Bronchial epithelial cell (primary cell): ENCODE measurements around the gene SF3A2. TPM values are rescaled to one million over a fixed set of nuclear protein-coding genes. Genes with fewer than 3 reads are reported as not detected.

ENCODE experiments used
- DNase-seq: peaks from one replicate; pipeline ENCODE4 v3.0.0-alpha.2; 2010; ENCODE audit warnings: low read depth
- FAIRE-seq: peaks from 2 replicates; lab custom pipeline; 2011; peaks lifted over from hg19 to GRCh38; lab: Jason Lieb, UNC
- H3K27me3 ChIP-seq: 2 replicates; pipeline ENCODE4 v1.5.1; 2011; ENCODE audit warnings: low read length; ENCODE audit not compliant: control insufficient read depth, insufficient read depth
- H3K36me3 ChIP-seq: 2 replicates; pipeline ENCODE4 v1.5.1; 2011; ENCODE audit warnings: low read length; ENCODE audit not compliant: control insufficient read depth, insufficient read depth
- H3K4me3 ChIP-seq: 2 replicates; pipeline ENCODE4 v1.5.1; 2011; ENCODE audit warnings: mild to moderate bottlenecking, low read depth, low read length, control low read depth
- total RNA-seq: library from RNA; depleted of rRNA; stranded (reverse); fragments of >200 nt; gene quantifications from 2 replicates; pipeline ENCODE4 v1.2.1, GENCODE V29; 2014
- TF ChIP-seq, protein P1 (sequence below): IDR thresholded peaks from 2 replicates; pipeline ENCODE4 v1.5.1; 2011; ENCODE audit warnings: mild to moderate bottlenecking, moderate library complexity, low read length, control low read depth, inconsistent platforms; ENCODE audit not compliant: insufficient read depth, severe bottlenecking

The SF3A2 gene
- total RNA-seq, 1 donor from 2014 or later = 24.2 TPM

GRCh38 chr19:2274185-2274711 lies 37.6 kb downstream of the SF3A2 start:
- Histone ChIP-seq H3K4me3 (no peak overlapping the region), H3K36me3 (peaks cover 17% of the 10 kb centered on the region), H3K27me3 (no peaks in the 10 kb centered on the region)
- TF ChIP-seq, protein P1, sequence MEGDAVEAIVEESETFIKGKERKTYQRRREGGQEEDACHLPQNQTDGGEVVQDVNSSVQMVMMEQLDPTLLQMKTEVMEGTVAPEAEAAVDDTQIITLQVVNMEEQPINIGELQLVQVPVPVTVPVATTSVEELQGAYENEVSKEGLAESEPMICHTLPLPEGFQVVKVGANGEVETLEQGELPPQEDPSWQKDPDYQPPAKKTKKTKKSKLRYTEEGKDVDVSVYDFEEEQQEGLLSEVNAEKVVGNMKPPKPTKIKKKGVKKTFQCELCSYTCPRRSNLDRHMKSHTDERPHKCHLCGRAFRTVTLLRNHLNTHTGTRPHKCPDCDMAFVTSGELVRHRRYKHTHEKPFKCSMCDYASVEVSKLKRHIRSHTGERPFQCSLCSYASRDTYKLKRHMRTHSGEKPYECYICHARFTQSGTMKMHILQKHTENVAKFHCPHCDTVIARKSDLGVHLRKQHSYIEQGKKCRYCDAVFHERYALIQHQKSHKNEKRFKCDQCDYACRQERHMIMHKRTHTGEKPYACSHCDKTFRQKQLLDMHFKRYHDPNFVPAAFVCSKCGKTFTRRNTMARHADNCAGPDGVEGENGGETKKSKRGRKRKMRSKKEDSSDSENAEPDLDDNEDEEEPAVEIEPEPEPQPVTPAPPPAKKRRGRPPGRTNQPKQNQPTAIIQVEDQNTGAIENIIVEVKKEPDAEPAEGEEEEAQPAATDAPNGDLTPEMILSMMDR = no peak
- DNase-seq (no peak), FAIRE-seq (no peak)

- DNase-seq = peak; percentile 21
- no peak for FAIRE-seq
- Histone ChIP-seq H3K27me3 (no peaks in the 10 kb centered on the region), H3K4me3 (no peak overlapping the region), H3K36me3 (peaks cover 17% of the 10 kb centered on the region)
- TF ChIP-seq, protein P1 = peak; percentile 72
Measured at GRCh38 chr19:2274931-2275535, 38.4 kb downstream of the SF3A2 start.

GRCh38 chr19:2275588-2276428 lies 39.2 kb downstream of the SF3A2 start:
- H3K36me3 ChIP-seq = peaks cover 17% of the 10 kb centered on the region
- DNase-seq (no peak), FAIRE-seq (no peak)
- TF ChIP-seq, protein P1 = no peak
- H3K4me3 ChIP-seq = no peak overlapping the region
- no peaks in the 10 kb centered on the region for H3K27me3 ChIP-seq

DNA sequence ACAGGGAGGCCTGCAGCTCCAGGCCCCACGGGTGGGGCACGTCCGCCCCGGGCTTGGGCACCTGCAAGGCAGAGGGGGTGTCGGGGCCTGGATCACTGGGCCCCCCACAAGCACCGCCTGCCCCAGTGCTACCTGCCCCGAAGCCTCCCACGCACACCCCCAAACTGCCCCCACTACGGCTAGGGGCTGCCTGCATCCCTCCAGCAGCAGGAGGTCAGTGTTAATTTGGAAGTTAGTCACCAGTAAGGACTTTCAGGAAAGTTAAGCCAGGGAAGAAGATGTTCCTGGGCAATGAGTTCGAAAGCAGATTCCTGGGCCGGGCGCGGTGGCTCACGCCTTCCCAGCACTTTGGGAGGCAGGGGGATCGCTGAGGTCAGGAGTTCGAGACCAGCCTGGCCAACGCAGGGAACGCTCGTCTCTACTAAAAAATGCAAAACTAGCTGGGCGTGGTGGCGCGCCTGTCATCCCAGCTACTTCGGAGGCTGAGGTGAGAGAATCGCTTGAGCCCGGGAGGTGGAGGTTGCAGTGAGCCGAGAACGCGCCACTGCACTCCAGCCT lies 39.9 kb downstream of the SF3A2 start:
- no peak for FAIRE-seq
- H3K36me3 ChIP-seq = peaks cover 16% of the 10 kb centered on the region
- H3K4me3 ChIP-seq = no peak overlapping the region
- TF ChIP-seq, protein P1 = no peak
- DNase-seq = no peak
- no peaks in the 10 kb centered on the region for H3K27me3 ChIP-seq

DNA sequence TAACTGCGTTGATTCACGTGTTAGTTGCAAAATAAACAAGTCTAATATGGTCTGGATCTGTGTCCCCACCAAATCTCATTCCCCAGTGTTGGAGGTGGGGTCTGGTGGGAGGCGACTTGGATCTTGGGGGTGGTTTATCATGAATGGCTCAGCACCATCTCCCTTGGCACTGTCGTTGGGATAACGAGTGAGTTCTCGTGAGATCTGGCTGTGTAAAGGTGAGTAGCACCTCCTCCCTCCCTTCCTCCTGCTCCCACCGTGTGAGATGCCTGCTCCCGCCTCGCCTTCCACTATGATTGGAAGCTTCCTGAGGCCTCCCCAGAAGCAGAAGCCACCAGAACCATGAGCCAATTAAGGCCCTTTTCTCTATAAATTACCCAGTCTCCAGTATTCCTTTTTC lies 40.5 kb downstream of the SF3A2 start:
- FAIRE-seq = no peak
- H3K27me3 ChIP-seq = no peaks in the 10 kb centered on the region
- TF ChIP-seq, protein P1 = no peak
- peaks cover 12% of the 10 kb centered on the region for H3K36me3 ChIP-seq
- no peak overlapping the region for H3K4me3 ChIP-seq
- DNase-seq = no peak
